HepG2 (cell line): Measurements from ENCODE around the gene TEDC1. TPM values are rescaled to one million over a fixed set of nuclear protein-coding genes. Genes with fewer than 3 reads are reported as not detected.

Experiments used
- AGO2 ChIP-seq: fragments of 200-400 bp; formaldehyde crosslinking; optimal IDR thresholded peaks from 2 replicates; pipeline ENCODE3; 2017; ENCODE audit warnings: mild to moderate bottlenecking, low read depth, low read length, moderate library complexity
- ARNTL ChIP-seq: sonication (generic); formaldehyde crosslinking; IDR thresholded peaks from 2 replicates; pipeline ENCODE4 v1.4.0; 2020; ENCODE audit warnings: mild to moderate bottlenecking, missing genetic modification reagents
- ELF4 ChIP-seq: sonication (generic); formaldehyde crosslinking; IDR thresholded peaks from 2 replicates; pipeline ENCODE4 v1.5.0; 2020; ENCODE audit warnings: missing genetic modification reagents, mild to moderate bottlenecking, moderate library complexity, borderline replicate concordance
- ESRRA ChIP-seq: sonication (generic); formaldehyde crosslinking; IDR thresholded peaks from 2 replicates; pipeline ENCODE4 v1.5.1; 2020; ENCODE audit warnings: mild to moderate bottlenecking, low read depth, missing genetic modification reagents
- GATAD1 ChIP-seq: IDR thresholded peaks from 2 replicates; pipeline ENCODE4 v1.6.1; 2016; ENCODE audit warnings: missing genetic modification reagents, missing compliant biosample characterization
- HDAC1 ChIP-seq: sonication (generic); formaldehyde crosslinking; IDR thresholded peaks from 2 replicates; pipeline ENCODE4 v1.5.1; 2020; ENCODE audit warnings: mild to moderate bottlenecking, missing genetic modification reagents
- HES4 ChIP-seq: sonication (generic); formaldehyde crosslinking; IDR thresholded peaks from 2 replicates; pipeline ENCODE4 v1.9.0; 2021; ENCODE audit warnings: mild to moderate bottlenecking, missing genetic modification reagents, borderline replicate concordance
- NONO ChIP-seq, 2 experiments: fragments of 450-650 bp in 1 of 2; sonication (generic) in 1 of 2; formaldehyde crosslinking in 1 of 2; IDR thresholded peaks in 1 of 2; conservative IDR thresholded peaks in 1 of 2; 2 replicates each; pipeline versions ENCODE4 v1.6.1 to v1.8.0; 2017 to 2022; ENCODE audit warnings: mild to moderate bottlenecking in 1 of 2, missing genetic modification reagents in 1 of 2, moderate library complexity in 1 of 2
- RBFOX2 ChIP-seq: fragments of 200-400 bp; formaldehyde crosslinking; IDR thresholded peaks from 2 replicates; pipeline ENCODE4 v1.6.1; 2017; ENCODE audit warnings: low read depth, mild to moderate bottlenecking, low read length
- SAP130 ChIP-seq: IDR thresholded peaks from 2 replicates; pipeline ENCODE4 v1.6.1; 2016; ENCODE audit warnings: low read depth
- ZFX ChIP-seq: sonication (generic); formaldehyde crosslinking; IDR thresholded peaks from 2 replicates; pipeline ENCODE4 v1.4.0; 2020; ENCODE audit warnings: mild to moderate bottlenecking, low read depth, missing genetic modification reagents, moderate library complexity
- ZNF281 ChIP-seq: sonication (generic); formaldehyde crosslinking; IDR thresholded peaks from 2 replicates; pipeline ENCODE4 v1.4.0; 2020; ENCODE audit warnings: missing genetic modification reagents, borderline replicate concordance
- ZNF510 ChIP-seq: sonication (generic); formaldehyde crosslinking; IDR thresholded peaks from 2 replicates; pipeline ENCODE4 v1.4.0; 2020; ENCODE audit warnings: low read depth, mild to moderate bottlenecking, missing genetic modification reagents
- ZNF687 ChIP-seq: sonication (generic); formaldehyde crosslinking; IDR thresholded peaks from 2 replicates; pipeline ENCODE4 v1.5.1; 2020; ENCODE audit warnings: mild to moderate bottlenecking, missing genetic modification reagents, moderate library complexity
- ZNF761 ChIP-seq: sonication (generic); formaldehyde crosslinking; conservative IDR thresholded peaks from 2 replicates; pipeline ENCODE4 v1.4.0; 2020; ENCODE audit warnings: mild to moderate bottlenecking, missing genetic modification reagents
- polyA plus RNA-seq, 8 experiments: library from polyadenylated mRNA; depleted of rRNA in 3 of 8; stranded (reverse) in 7 of 8; unstranded in 1 of 8; fragments of >200 nt; fragmentation: Illumina TruSeq in 4 of 8; extraction: Trizol in 4 of 8; gene quantifications; 2 replicates each; pipeline versions ENCODE4 v1.2.1 to v1.2.3, GENCODE V29; 2011 to 2016; ENCODE audit warnings: low read depth in 4 of 8, missing spikeins in 1 of 8, mixed read lengths in 1 of 8; ENCODE audit not compliant: insufficient read depth in 1 of 8
- total RNA-seq, 5 experiments: library from RNA; depleted of rRNA; stranded (reverse); fragments of >200 nt; fragmentation: Illumina TruSeq; extraction: Trizol; gene quantifications; 2 replicates each; pipeline ENCODE4 v1.2.3, GENCODE V29; 2016; ENCODE audit warnings: low read depth in 1 of 5

TEDC1 gene
- total and polyA plus RNA-seq, 2 of the 13 experiments (the other 11 are each of a cell fraction or from before 2014, with no cell fraction given): 5.7 to 27.4 TPM

- peak; percentile 54; the same call in 1 of the 2 replicates for TF ChIP-seq ZNF687 (CRISPR knock-in tag)
- TF ChIP-seq ARNTL (CRISPR knock-in tag): 0 out of 2 replicates have a peak, but pooled peaks have one; percentile 25
- TF ChIP-seq NONO (IDR thresholded peaks at IDR 0.05): no peak
- peak; percentile 22; the same call in 1 of the 2 replicates for TF ChIP-seq NONO (CRISPR knock-in tag; conservative IDR thresholded peaks at IDR 0.05)
- 0 out of 2 replicates have a peak, but pooled peaks have one; percentile 38 for TF ChIP-seq ZFX (CRISPR knock-in tag)
- peak; percentile 61; the same call in 1 of the 2 replicates for TF ChIP-seq RBFOX2
- TF ChIP-seq AGO2: peak; percentile 5
- TF ChIP-seq ZNF510 (CRISPR knock-in tag): 0 out of 2 replicates have a peak, but pooled peaks have one; percentile 41
- TF ChIP-seq ZNF281 (CRISPR knock-in tag): 0 out of 2 replicates have a peak, but pooled peaks have one; percentile 22
- no peak for TF ChIP-seq GATAD1 (CRISPR knock-in tag)
- TF ChIP-seq ELF4: no peak
- TF ChIP-seq ESRRA (CRISPR knock-in tag): peak; percentile 31; the same call in 1 of the 2 replicates
- TF ChIP-seq HES4 (CRISPR knock-in tag): 0 out of 2 replicates have a peak, but pooled peaks have one; percentile 4
- TF ChIP-seq ZNF761 (CRISPR knock-in tag): 0 out of 2 replicates have a peak, but pooled peaks have one; percentile 7
- TF ChIP-seq SAP130 (CRISPR knock-in tag): peak; percentile 56
- TF ChIP-seq HDAC1 (CRISPR knock-in tag): 0 out of 2 replicates have a peak, but pooled peaks have one; percentile 29
Measured at GRCh38 chr14:105527381-105527825, 36.4 kb downstream of the TEDC1 start (continued).
